Measurements from ENCODE around the gene DENND2C.

The DENND2C gene

DNA sequence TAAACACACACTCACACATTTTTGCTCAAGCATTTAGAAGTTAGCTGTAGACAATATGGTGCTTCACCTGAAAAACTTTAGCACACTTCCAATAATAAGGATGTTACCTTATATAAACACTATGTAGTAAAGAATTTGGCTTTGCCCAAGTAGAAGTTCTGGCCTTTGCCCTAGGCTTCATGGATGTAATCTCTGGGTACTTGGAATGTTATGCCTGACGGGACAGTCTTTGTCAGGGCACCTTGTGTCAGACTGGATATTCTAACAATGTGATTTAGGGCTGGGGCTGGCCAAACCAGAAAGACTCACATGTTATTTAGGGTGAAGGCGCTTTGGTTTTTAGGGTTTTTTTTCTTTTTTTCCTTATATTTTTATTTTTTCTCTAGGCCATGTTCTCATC, 124.1 kb downstream of the DENND2C start:
- no peak for DNase-seq (ENCODE audit: low read depth)

DNA sequence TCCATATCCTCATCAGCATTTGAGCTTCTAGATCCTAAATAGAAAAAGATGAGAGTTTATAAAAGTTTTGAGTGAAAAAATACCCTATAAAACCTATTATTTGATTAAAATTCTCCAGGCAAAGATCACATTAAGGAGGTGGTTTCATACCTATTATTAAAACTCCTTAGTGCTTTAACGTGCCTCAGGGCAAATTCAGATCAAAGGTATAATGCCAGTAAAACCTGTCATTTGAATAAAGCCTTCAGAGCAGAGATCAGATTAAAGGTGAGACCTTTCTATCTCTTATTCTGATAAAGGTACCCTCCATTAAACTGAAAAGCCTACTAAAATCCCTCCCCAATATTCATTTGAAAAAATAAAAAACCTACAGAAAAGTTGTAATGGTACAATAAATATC, 124.5 kb downstream of the DENND2C start:
- DNase-seq (ENCODE audit: low read depth): no peak

DNA sequence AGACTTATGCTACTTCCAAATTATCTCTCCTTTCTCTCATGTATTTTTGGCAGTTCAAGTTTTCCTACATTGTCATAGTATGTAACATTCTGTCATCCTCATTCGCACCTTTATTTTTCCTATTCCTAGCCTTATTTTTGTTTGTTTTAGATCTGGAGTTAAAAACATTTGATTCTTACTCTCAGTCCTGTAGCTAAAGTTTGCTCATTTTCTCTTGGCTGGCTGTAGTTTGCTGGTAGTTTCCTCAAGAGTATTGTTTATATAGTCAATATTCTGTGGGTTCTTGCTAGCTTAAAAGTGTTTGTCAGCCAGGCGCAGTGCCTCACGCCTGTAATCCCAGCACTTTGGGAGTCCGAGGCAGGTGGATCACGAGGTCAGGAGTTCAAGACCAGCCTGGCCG, 129.0 kb downstream of the DENND2C start:
- DNase-seq (ENCODE audit: low read depth): no peak

DNA sequence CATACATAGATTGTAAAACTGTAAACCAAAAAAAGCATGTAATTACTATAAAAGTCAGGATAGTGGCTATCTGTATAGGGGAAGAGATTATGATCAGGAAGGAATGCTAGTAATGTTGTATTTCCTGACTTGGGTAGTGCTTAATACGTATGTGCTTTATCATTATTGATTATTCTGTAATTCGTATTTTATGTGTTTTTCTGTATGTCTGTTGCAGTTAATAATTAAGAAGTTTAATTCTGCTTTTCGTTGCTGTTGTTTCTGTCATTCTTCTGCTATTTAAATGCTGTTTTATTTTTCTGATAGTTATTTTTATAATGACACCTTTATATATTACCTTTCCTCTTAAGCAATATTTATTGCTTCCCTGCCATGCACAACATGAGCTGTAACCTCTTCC, 129.6 kb downstream of the DENND2C start:
- no peak for DNase-seq (ENCODE audit: low read depth)

DNA sequence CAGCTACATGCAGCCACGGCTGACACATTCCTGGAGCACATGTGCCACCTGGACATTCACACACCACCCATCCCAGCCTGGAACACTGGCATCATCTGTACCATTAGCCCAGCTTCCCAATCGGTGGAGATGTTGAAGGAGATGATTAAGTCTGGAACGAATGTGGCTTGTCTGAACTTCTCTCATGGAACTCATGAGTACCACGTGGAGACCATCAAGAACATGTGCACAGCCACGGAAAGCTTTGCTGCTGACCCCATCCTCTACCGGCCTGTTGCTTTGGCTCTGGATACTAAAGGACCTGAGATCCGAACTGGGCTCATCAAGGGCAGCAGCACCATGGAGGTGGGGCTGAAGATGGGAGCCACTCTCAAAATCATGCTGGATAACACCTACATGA, 133.8 kb downstream of the DENND2C start:
- DNase-seq (ENCODE audit: low read depth): no peak

DNA sequence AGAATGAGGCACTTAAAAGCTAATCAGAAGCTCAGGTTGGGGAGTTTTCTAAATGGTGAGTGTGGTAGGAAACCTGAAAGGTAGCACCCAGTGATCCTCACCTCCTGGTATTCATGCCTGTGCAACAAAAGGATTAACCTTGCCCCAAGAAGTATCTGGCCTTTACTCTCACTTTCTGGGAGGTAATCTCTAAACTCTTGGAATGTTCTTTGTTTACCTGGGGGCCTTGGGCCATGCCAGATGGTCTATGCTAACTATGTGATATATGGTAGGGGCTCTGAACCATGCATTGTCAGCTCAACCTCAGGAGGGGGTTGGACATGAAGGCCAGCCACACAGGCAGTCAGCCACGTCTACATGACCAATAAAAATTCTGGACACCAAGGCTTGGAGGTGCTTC, 134.4 kb downstream of the DENND2C start:
- DNase-seq (ENCODE audit: low read depth): no peak
